ENCODE measurements around the gene LIPA. TPM values are rescaled to one million over a fixed set of nuclear protein-coding genes. Genes with fewer than 3 reads are reported as not detected.

Gene LIPA
- total and polyA plus RNA-seq, 4 donors: 35.3 to 176 (median 75.9) TPM

DNA sequence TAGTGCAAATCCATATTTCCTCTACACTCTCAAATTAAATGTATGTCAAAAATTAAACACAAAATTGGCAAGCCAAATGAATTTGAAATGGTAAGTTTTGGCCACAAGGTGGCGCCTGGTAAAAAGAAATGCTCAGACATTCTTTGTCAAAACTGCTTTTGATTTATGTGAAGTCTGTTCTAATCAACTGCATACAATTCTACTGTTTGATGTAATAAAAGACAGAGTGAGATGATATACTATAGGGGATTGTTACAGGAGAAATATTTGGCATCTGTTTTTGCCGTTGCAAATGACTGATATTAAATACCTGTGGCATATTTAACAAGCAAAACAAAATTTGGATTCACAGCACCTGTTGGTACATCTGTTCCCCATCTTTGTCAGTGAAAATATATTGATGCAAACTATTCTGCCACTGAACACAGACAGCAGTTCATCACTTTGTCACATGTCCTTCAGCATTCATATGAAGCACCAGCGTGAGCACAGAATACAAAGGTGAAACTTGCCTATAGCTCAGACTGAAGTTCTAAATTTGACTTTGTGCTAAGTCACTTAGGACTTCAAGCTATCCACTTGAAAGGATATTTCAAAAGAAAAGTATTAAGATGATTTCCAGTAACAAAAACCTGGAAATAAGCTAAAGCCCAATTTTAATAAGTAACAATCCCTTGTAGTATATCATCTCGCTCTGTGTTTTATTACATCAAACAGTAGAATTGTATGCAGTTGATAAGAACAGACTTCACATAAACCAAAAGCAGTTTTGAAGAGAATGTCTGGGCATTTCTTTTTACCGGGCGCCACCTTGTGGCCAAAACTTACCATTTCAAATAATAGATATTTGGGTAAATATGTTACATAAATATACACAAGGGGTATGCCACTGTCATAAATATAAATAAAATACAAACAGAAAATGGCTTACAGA is 34.3 kb downstream of the LIPA start:
- TF ChIP-seq, protein P1, sequence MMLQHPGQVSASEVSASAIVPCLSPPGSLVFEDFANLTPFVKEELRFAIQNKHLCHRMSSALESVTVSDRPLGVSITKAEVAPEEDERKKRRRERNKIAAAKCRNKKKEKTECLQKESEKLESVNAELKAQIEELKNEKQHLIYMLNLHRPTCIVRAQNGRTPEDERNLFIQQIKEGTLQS (IDR thresholded peaks at IDR 0.05): peak; percentile 6
- TF ChIP-seq, protein P2, sequence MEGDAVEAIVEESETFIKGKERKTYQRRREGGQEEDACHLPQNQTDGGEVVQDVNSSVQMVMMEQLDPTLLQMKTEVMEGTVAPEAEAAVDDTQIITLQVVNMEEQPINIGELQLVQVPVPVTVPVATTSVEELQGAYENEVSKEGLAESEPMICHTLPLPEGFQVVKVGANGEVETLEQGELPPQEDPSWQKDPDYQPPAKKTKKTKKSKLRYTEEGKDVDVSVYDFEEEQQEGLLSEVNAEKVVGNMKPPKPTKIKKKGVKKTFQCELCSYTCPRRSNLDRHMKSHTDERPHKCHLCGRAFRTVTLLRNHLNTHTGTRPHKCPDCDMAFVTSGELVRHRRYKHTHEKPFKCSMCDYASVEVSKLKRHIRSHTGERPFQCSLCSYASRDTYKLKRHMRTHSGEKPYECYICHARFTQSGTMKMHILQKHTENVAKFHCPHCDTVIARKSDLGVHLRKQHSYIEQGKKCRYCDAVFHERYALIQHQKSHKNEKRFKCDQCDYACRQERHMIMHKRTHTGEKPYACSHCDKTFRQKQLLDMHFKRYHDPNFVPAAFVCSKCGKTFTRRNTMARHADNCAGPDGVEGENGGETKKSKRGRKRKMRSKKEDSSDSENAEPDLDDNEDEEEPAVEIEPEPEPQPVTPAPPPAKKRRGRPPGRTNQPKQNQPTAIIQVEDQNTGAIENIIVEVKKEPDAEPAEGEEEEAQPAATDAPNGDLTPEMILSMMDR (IDR thresholded peaks at IDR 0.05; ENCODE audit: low read depth, low read length, missing input control): peak; percentile 66
- peak; percentile 80 to 81 for TF ChIP-seq RAD21 (IDR thresholded peaks at IDR 0.05)
- TF ChIP-seq, protein P3, sequence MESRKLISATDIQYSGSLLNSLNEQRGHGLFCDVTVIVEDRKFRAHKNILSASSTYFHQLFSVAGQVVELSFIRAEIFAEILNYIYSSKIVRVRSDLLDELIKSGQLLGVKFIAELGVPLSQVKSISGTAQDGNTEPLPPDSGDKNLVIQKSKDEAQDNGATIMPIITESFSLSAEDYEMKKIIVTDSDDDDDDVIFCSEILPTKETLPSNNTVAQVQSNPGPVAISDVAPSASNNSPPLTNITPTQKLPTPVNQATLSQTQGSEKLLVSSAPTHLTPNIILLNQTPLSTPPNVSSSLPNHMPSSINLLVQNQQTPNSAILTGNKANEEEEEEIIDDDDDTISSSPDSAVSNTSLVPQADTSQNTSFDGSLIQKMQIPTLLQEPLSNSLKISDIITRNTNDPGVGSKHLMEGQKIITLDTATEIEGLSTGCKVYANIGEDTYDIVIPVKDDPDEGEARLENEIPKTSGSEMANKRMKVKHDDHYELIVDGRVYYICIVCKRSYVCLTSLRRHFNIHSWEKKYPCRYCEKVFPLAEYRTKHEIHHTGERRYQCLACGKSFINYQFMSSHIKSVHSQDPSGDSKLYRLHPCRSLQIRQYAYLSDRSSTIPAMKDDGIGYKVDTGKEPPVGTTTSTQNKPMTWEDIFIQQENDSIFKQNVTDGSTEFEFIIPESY (IDR thresholded peaks at IDR 0.05): no peak
- peak; percentile 52 for DNase-seq (ENCODE audit: low spot score)
- 10% methylated on average over 6 of the region's 6 CpGs for WGBS
- peaks cover 7 to 52% (median 40%) of the 10 kb centered on the region in 4 donors for H3K4me1 ChIP-seq (ENCODE audit: control insufficient read depth in 4 of 4, insufficient read depth in 4 of 4, low read length in 3 of 4)
- peaks cover 2 to 13% (median 9%) of the 10 kb centered on the region in 4 donors for H3K36me3 ChIP-seq (ENCODE audit: control insufficient read depth in 4 of 4, insufficient read depth in 3 of 4, low read depth in 1 of 4, low read length in 3 of 4)
- no peak overlapping the region for H3K9ac ChIP-seq (ENCODE audit: low read depth in 1 of 2, low read length in 2 of 2)
- H3K27me3 ChIP-seq (ENCODE audit: control insufficient read depth in 4 of 4, insufficient read depth in 4 of 4, low read length in 3 of 4): no peaks in the 10 kb centered on the region
- peak overlapping the region; percentile 9 to 25 for H3K27ac ChIP-seq (ENCODE audit: low read depth in 1 of 2, low read length in 2 of 2)
- no peaks in the 10 kb centered on the region for H3K9me3 ChIP-seq (ENCODE audit: control insufficient read depth in 4 of 4, low read length in 3 of 4)
- H3K4me3 ChIP-seq (ENCODE audit: low read depth in 1 of 3, low read length in 3 of 3): no peak overlapping the region

DNA sequence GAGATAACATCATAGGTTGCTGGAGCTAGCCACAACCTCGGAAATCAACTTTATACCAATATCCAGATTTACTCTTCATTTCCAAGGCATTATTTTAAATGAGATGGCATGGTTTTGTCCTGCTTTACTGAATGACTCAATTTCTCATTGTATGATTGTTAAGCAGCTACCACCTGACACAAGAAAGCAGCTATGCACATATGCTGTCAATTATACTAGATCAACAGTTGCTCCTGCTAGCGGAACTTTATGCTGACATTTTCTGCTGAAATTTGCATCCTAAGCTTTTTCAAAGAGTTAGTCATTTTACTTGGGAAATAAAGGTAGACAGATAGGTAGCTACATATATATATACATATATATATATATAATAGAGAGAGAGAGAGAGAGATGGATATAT is 35.5 kb downstream of the LIPA start:
- WGBS: 99% methylated on average over 2 of the region's 2 CpGs
- no peak overlapping the region for H3K9ac ChIP-seq (ENCODE audit: low read depth in 1 of 2, low read length in 2 of 2)

DNA sequence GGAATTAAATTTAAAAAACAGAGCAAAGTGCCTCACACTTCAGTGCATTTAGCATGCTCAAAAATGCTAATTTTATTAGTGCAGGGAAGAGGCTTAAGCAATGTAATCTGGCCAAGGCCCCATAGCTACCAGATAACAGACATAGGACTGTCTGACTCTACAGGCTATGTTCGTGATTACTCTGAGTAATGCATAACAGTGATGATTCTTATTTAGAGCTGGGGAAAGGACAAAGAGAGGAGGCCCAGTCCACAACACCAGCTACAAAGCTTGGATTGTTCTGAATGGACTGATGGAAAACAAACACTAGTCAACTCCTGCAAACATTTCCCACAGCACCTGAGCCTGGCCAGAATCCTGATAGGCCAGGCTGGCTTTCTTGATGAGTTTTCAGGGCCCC is 36.1 kb downstream of the LIPA start:
- Histone ChIP-seq H3K9ac (ENCODE audit: low read depth in 1 of 2, low read length in 2 of 2) (no peak overlapping the region), H3K27me3 (ENCODE audit: control insufficient read depth in 4 of 4, insufficient read depth in 4 of 4, low read length in 3 of 4) (no peaks in the 10 kb centered on the region), H3K9me3 (ENCODE audit: control insufficient read depth in 4 of 4, low read length in 3 of 4) (no peaks in the 10 kb centered on the region), H3K4me1 (ENCODE audit: control insufficient read depth in 4 of 4, insufficient read depth in 4 of 4, low read length in 3 of 4) (peaks cover 4 to 35% (median 33%) of the 10 kb centered on the region in 4 donors), H3K4me3 (ENCODE audit: low read depth in 1 of 3, low read length in 3 of 3) (no peak overlapping the region), H3K36me3 (ENCODE audit: control insufficient read depth in 4 of 4, insufficient read depth in 3 of 4, low read depth in 1 of 4, low read length in 3 of 4) (peaks cover 2 to 11% (median 9%) of the 10 kb centered on the region in 4 donors), H3K27ac (ENCODE audit: low read depth in 1 of 2, low read length in 2 of 2) (no peak overlapping the region)
- 94% methylated on average over 1 of the region's 1 CpG for WGBS
- DNase-seq (ENCODE audit: low spot score): no peak
- TF ChIP-seq EGR1 (IDR thresholded peaks at IDR 0.05; ENCODE audit: low read depth in 2 of 2): no peak
- TF ChIP-seq RAD21 (IDR thresholded peaks at IDR 0.05): no peak
- TF ChIP-seq HNF4G (IDR thresholded peaks at IDR 0.05): no peak
- TF ChIP-seq FOXA2 (IDR thresholded peaks at IDR 0.05): no peak
- TF ChIP-seq, protein P4, sequence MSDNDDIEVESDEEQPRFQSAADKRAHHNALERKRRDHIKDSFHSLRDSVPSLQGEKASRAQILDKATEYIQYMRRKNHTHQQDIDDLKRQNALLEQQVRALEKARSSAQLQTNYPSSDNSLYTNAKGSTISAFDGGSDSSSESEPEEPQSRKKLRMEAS (IDR thresholded peaks at IDR 0.05): no peak
- no peak for TF ChIP-seq YY1 (IDR thresholded peaks at IDR 0.05)
- TF ChIP-seq TAF1 (conservative IDR thresholded peaks at IDR 0.05): no peak
- TF ChIP-seq RXRA (IDR thresholded peaks at IDR 0.05): no peak
- TF ChIP-seq, protein P5, sequence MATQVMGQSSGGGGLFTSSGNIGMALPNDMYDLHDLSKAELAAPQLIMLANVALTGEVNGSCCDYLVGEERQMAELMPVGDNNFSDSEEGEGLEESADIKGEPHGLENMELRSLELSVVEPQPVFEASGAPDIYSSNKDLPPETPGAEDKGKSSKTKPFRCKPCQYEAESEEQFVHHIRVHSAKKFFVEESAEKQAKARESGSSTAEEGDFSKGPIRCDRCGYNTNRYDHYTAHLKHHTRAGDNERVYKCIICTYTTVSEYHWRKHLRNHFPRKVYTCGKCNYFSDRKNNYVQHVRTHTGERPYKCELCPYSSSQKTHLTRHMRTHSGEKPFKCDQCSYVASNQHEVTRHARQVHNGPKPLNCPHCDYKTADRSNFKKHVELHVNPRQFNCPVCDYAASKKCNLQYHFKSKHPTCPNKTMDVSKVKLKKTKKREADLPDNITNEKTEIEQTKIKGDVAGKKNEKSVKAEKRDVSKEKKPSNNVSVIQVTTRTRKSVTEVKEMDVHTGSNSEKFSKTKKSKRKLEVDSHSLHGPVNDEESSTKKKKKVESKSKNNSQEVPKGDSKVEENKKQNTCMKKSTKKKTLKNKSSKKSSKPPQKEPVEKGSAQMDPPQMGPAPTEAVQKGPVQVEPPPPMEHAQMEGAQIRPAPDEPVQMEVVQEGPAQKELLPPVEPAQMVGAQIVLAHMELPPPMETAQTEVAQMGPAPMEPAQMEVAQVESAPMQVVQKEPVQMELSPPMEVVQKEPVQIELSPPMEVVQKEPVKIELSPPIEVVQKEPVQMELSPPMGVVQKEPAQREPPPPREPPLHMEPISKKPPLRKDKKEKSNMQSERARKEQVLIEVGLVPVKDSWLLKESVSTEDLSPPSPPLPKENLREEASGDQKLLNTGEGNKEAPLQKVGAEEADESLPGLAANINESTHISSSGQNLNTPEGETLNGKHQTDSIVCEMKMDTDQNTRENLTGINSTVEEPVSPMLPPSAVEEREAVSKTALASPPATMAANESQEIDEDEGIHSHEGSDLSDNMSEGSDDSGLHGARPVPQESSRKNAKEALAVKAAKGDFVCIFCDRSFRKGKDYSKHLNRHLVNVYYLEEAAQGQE (IDR thresholded peaks at IDR 0.05): no peak
- no peak for TF ChIP-seq FOXA1 (IDR thresholded peaks at IDR 0.05)
- no peak for TF ChIP-seq GABPA (IDR thresholded peaks at IDR 0.05 in 1 of 2, conservative IDR thresholded peaks at IDR 0.05 in 1 of 2)
- TF ChIP-seq HNF4A (conservative IDR thresholded peaks at IDR 0.05): no peak
- TF ChIP-seq JUND (IDR thresholded peaks at IDR 0.05): no peak

More for the DNA sequence above, 35.5 kb downstream of the LIPA start:
- no peak overlapping the region for H3K4me3 ChIP-seq (ENCODE audit: low read depth in 1 of 3, low read length in 3 of 3)
- no peak overlapping the region for H3K27ac ChIP-seq (ENCODE audit: low read depth in 1 of 2, low read length in 2 of 2)
- peaks cover 6 to 40% (median 36%) of the 10 kb centered on the region in 4 donors for H3K4me1 ChIP-seq (ENCODE audit: control insufficient read depth in 4 of 4, insufficient read depth in 4 of 4, low read length in 3 of 4)
- no peak for DNase-seq (ENCODE audit: low spot score)
- H3K27me3 ChIP-seq (ENCODE audit: control insufficient read depth in 4 of 4, insufficient read depth in 4 of 4, low read length in 3 of 4): no peaks in the 10 kb centered on the region
- peaks cover 2 to 11% (median 9%) of the 10 kb centered on the region in 4 donors for H3K36me3 ChIP-seq (ENCODE audit: control insufficient read depth in 4 of 4, insufficient read depth in 3 of 4, low read depth in 1 of 4, low read length in 3 of 4)
- H3K9me3 ChIP-seq (ENCODE audit: control insufficient read depth in 4 of 4, low read length in 3 of 4): no peaks in the 10 kb centered on the region
- no peak for TF ChIP-seq FOXA2 (IDR thresholded peaks at IDR 0.05)
- TF ChIP-seq, protein P1 (IDR thresholded peaks at IDR 0.05): no peak
- TF ChIP-seq JUND (IDR thresholded peaks at IDR 0.05): no peak
- TF ChIP-seq GABPA (IDR thresholded peaks at IDR 0.05 in 1 of 2, conservative IDR thresholded peaks at IDR 0.05 in 1 of 2): no peak
